Jurkat, Clone E6-1 (cell line): ENCODE results near the gene MT1X.

Experiments
- DNase-seq: peaks from one replicate; pipeline ENCODE4 v3.0.0-alpha.2; 2011; ENCODE audit warnings: low read depth, low spot score
- H3K4me3 ChIP-seq: 2 replicates; pipeline ENCODE4 v1.5.1; 2011; ENCODE audit warnings: mild to moderate bottlenecking, low read length, control low read depth, moderate library complexity

The MT1X gene

DNA sequence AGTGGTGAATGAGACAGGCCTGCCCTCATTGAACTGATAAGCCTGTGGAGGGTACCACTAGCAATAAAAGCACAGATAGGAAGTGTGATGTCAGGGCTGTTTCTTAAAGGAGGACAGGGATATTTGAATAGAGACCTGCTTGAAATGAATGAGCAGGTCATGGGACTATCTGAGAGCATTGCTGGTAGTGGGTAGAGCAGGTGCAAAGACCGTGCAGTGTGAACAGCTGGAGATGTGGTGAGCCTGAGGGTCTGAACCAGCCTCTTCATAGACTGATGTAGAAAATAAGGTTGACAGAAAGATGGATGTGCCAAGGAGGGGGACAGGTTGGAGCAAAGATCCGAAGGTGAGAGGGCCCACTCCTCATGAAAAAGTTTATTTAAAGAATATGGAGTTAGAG is 50.1 kb downstream of the MT1X start:
- DNase-seq, result no peak
- no peak overlapping the region for H3K4me3 ChIP-seq

DNA sequence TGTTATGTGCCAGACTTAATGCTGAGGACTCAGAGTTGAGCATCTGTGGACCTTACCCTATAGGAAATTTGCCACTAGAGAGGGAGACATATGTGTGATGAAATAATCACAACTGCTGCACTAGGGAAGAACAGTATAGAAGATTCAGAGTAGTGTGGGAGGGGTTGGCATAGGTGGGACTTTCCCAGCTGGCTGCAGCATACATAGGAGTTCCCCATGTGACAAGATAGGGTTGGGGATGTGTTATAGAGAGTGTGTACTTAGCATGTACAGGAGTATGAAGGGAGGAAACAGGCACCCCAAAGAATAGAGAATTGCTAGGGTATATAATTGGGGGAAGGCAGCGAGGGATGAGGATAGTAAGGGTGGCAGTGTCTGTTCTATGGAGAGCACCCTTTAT is 50.6 kb downstream of the MT1X start:
- no peak for DNase-seq
- H3K4me3 ChIP-seq, result no peak overlapping the region
